Testis (tissue), 3 donors: ENCODE results near the gene IGSF9. TPM values are rescaled to one million over a fixed set of nuclear protein-coding genes. Genes with fewer than 3 reads are reported as not detected.

Experiments used
- DNase-seq: peaks from one replicate; pipeline ENCODE4 v3.0.0-alpha.2; 2019
- H3K27ac ChIP-seq, 2 donors: fragments of 200-600 bp; sonication (generic); one replicate each; pipeline ENCODE4 v1.5.1; 2019
- H3K27me3 ChIP-seq: fragments of 200-600 bp; sonication (generic); one replicate; pipeline ENCODE4 v1.5.1; 2019
- H3K36me3 ChIP-seq: fragments of 200-600 bp; sonication (generic); one replicate; pipeline ENCODE4 v1.5.1; 2017; ENCODE audit warnings: low read depth; ENCODE audit errors: missing control alignments
- H3K4me1 ChIP-seq: fragments of 200-600 bp; sonication (generic); one replicate; pipeline ENCODE4 v1.5.1; 2019
- H3K4me3 ChIP-seq, 2 donors: fragments of 200-600 bp; sonication (generic); one replicate each; pipeline ENCODE4 v1.5.1; 2017 to 2019
- H3K9me3 ChIP-seq: fragments of 200-600 bp; sonication (generic); one replicate; pipeline ENCODE4 v1.5.1; 2017
- CTCF ChIP-seq, 3 experiments: fragments of 450-650 bp in 2 of 3; fragments of 200-600 bp in 1 of 3; sonication (generic) in 1 of 3; IDR thresholded peaks; one replicate each; pipeline ENCODE4 v1.5.1; 2016 to 2019; ENCODE audit warnings: antibody characterized with exemption in 3 of 3, mild to moderate bottlenecking in 2 of 3, moderate library complexity in 1 of 3
- POLR2A ChIP-seq: fragments of 450-650 bp; IDR thresholded peaks from one replicate; pipeline ENCODE4 v1.6.1; 2017; ENCODE audit warnings: antibody characterized with exemption, mild to moderate bottlenecking, moderate library complexity
- WGBS, 2 donors: methylation state at CpG; one replicate each; pipeline ENCODE4 v1.1.5; 2018; 5-methylcytosine and 5-hydroxymethylcytosine counted together
- intact Hi-C: fragments of 100-400 bp; cut with DNase I; formaldehyde crosslinking; loops from one replicate; pipeline ENCODE4 v1.15.1; 2023; ENCODE audit warnings: low total_unique reads
- polyA plus RNA-seq: library from polyadenylated mRNA; stranded (reverse); fragments of 350-450 nt; fragmentation: Illumina TruSeq; extraction: RNeasy Lipid Tissue Mini Kit (QIAGEN cat#74804); gene quantifications from one replicate; pipeline ENCODE4 v1.2.3, GENCODE V29; 2014; ENCODE audit warnings: low read depth, low replicate concordance; ENCODE audit not compliant: insufficient read depth
- total RNA-seq, 2 donors: library from RNA; depleted of rRNA; stranded (reverse); fragments of >200 nt; gene quantifications; one replicate each; pipeline ENCODE4 v1.2.3, GENCODE V29; 2016

IGSF9 gene
- total and polyA plus RNA-seq, 3 donors from 2014 or later = 4.8 to 10.2 (median 7.9) TPM

DNA sequence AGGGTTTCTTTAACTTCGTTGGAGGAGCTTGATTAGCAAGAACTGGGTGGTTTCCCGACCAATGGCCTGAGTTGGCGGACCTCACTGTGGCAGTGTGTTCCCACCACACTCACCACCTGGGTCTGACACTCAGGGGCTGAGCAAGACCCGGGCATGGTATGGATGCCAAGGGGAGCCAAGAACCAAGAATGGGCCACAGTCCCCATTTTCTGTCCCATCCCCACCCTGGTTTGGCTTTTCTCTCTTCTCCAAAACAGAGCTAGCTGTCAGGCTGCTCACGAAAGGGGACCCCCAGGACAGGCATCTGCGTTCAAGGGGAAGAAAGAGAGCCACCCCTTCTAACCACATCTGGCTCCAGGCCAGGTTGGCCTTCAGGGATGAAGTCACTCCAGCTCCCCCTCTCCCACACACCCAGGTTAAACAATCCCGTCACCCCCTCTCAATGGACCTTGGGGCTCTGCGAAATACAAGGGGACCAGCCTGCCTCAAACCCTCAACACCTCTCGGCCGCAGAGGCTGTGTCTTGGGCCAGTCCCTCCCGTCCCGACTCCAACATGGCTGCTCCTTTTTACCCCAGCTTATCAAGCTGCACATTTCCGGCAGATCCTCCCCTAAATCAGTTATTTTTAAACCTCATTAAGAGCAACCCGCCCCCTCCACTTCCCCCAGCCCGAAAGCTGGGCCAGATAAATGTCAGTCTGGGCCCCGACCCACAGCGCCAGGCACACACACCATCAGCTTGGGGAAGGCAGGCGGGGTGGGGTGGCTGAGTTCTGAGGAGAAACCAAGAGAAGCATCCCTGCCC is 23.5 kb downstream of the IGSF9 start:
- DNase-seq = no peak
- Histone ChIP-seq H3K4me1 (peaks cover 28% of the 10 kb centered on the region), H3K36me3 (no peaks in the 10 kb centered on the region), H3K27ac (peak overlapping the region; percentile 32 to 91), H3K9me3 (no peaks in the 10 kb centered on the region), H3K27me3 (no peaks in the 10 kb centered on the region), H3K4me3 (no peak overlapping the region)
- WGBS, 2 donors = 48 to 59% methylated on average over 14 to 18 of the region's 18 CpGs
- intact Hi-C loops = no loop called here
- TF ChIP-seq CTCF (IDR thresholded peaks at IDR 0.05) (no peak), POLR2A (no peak)

- no peak overlapping the region for H3K4me3 ChIP-seq
- intact Hi-C loops = no loop called here
Observed at GRCh38 chr1:159921251-159921650, 24.2 kb downstream of the IGSF9 start.

DNA sequence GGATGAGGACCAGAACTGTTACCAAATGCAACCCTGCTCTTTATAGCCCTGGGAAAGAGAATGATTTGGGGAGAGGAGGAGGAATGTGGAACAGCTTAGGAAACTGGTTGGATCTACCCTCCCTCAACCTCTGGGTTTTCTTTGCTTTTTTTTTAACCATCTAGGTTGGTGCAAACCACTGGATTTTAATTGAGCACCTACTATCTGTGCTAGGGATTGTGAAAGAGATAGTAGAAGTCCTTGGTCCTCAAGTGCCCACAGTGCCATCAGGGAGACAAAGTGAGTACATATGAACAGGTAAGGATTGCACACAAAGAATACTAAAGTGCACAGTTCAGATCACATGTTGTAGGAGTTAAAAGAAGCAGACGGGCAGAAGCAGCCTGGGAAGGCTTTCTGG is 24.8 kb downstream of the IGSF9 start:
- intact Hi-C loops = no loop called here
- no peaks in the 10 kb centered on the region for H3K36me3 ChIP-seq
- no peak for DNase-seq
- TF ChIP-seq POLR2A (no peak), CTCF (IDR thresholded peaks at IDR 0.05) (no peak)
- WGBS, 2 donors = 61 to 75% methylated on average over 1 of the region's 1 CpG
- H3K9me3 ChIP-seq = no peaks in the 10 kb centered on the region
- no peak overlapping the region for H3K27ac ChIP-seq
- no peak overlapping the region for H3K4me3 ChIP-seq
- H3K4me1 ChIP-seq = peaks cover 21% of the 10 kb centered on the region
- H3K27me3 ChIP-seq = no peaks in the 10 kb centered on the region

More at GRCh38 chr1:159921251-159921650, 24.2 kb downstream of the IGSF9 start:
- no peaks in the 10 kb centered on the region for H3K36me3 ChIP-seq
- DNase-seq = no peak
- no peak overlapping the region for H3K27ac ChIP-seq
- no peaks in the 10 kb centered on the region for H3K27me3 ChIP-seq
- TF ChIP-seq POLR2A = no peak
- TF ChIP-seq CTCF (IDR thresholded peaks at IDR 0.05) = no peak
- H3K4me1 ChIP-seq = peaks cover 27% of the 10 kb centered on the region
- WGBS, 2 donors = 72 to 85% methylated on average over 1 of the region's 1 CpG
- no peaks in the 10 kb centered on the region for H3K9me3 ChIP-seq

GRCh38 chr1:159920202-159920601 is 25.2 kb downstream of the IGSF9 start:
- no peak for TF ChIP-seq CTCF (IDR thresholded peaks at IDR 0.05)
- no peak for TF ChIP-seq POLR2A
- Histone ChIP-seq H3K27me3 (no peaks in the 10 kb centered on the region), H3K4me3 (no peak overlapping the region), H3K9me3 (no peaks in the 10 kb centered on the region), H3K4me1 (peaks cover 21% of the 10 kb centered on the region), H3K27ac (no peak overlapping the region), H3K36me3 (no peaks in the 10 kb centered on the region)
- no peak for DNase-seq
- intact Hi-C loops = no loop called here
- 95 to 100% methylated on average over 3 to 10 of the region's 10 CpGs for WGBS, 2 donors
